HS-27A (cell line): Measurements from ENCODE around the gene KRTAP10-1.
"Not testable (repeated sequence)": the region's sequence is repeated elsewhere in the genome, so short reads cannot be mapped to it uniquely, and the experiment has no call there.

Source experiments
- DNase-seq: peaks from one replicate; pipeline ENCODE4 v3.0.0-alpha.2; 2012; ENCODE audit warnings: low read depth, missing footprints

Gene KRTAP10-1

DNA sequence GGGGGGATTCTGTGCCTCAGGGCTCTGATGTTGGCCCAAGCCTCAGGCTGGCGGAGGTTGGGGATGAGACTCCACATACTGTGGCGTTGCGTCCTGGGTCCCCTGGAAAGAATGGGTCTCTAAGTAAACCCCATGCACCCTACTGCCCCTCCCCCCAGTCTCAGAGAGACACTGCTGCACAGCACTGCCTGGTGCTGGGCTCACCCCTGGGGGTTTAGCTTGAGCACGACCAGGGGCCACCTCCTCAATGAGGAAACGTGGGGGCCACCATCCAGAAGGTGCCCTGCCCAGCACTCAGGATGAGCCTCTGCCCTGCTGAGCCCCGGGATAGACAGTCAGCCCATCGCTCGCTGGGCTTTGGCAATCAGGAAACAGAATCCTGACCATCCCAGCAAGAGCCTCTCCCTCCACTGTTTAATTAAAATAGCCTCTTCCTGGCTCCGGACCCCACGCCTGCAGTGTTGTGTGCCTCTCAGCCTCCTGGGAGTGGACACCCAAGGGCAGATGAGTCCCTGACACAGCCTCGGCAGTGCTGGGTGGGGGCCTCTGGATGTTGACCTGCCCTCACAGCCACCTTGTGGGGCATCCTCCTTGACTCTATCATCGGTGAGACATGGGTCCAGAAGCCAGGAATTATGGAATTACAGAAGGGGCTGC, 30.0 kb upstream of the KRTAP10-1 start:
- DNase-seq = no peak

DNA sequence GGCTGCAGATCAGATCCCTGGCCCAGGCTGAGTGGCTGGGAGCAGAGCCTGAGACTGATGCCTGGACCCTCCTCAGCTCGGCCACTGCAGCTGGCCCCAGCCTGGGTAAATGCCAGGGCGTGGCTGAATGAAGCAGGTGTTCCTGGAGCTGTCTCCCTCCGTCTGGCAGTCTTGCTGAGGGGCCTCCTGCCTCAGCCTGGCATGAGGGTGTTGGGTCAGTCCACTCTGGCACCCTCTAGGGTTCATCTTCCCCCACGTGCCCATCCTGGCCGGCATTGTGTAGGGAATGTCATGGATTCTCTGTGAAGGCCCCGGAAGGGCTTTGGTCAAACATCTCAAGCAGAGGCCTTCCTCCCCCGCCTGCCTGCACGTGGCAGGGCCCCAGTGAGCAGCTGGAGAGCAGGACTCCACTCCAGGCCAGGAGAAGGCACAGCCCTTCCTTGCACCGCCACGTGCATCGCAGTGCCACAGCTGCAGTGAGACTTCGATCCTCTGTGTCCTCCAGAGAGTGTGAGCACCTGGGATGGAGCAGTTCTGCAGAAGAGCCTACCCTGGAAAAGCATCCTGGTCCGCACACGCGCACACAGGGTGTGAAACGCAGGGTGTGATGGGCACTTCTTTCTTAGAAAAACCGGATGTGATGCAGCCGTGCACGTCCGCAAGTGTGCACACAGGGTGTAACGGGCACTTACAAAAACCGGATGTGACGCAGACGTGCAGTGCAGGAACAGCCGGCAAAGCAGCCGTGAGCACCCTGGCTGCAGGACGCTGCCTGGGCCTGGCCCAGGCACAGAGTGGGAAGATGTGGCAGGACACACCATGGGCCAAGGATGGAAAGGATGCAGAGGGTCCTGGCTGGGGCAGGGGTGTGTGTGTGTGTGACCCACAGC, 28.9 kb upstream of the KRTAP10-1 start:
- DNase-seq = no peak

DNA sequence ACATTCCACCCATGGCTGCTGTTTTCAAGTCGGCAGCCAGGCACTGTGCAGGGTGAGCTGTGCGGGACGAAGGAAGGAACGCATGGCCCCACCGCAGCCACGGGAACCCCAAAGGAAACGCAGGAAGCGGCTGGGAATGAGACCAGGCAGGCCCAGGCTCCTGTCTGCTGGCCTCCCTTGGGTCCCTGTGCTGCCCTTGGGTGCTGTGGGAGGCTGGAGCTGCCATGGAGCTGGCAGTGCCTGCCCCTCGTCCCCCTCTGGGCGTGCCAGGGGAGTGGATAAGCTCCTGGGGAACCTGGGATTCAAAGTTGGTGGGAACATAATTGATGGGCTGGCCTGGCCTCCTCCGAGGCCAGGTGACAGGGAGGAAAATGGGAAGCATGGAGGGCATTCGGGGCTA, 28.3 kb upstream of the KRTAP10-1 start:
- DNase-seq = no peak

DNA sequence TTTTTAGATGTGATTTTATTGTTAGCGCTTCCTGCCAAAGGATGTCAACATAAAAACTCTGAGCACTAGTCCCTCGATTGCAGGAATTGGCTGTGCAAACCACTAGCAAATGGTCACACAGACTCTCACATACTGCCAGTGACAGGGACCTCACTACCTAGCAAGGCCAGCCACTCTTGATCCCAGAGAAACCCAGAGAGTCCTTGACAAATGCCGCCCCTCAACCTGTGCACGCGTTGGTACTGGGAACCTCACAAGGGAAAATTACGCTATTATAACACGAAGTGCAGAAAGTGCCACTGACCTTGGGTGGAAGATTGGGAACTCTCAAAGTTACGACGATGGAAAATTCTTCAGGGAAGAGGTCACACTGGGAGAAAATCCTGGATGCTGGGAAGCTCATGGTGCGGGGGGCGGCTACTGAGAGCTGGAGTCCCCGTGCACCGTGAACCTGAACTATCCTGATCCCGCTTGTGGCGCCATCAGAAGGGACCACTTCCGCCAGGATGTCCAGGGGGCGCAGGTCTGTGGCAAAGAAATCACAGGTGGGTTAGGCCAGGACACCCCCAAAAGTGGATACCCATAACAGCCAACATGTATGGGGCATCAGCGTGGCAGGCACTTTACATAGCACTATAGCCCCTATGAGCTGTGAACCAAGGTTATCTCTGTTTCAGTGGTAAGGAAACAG, 27.6 kb upstream of the KRTAP10-1 start:
- no peak for DNase-seq

DNA sequence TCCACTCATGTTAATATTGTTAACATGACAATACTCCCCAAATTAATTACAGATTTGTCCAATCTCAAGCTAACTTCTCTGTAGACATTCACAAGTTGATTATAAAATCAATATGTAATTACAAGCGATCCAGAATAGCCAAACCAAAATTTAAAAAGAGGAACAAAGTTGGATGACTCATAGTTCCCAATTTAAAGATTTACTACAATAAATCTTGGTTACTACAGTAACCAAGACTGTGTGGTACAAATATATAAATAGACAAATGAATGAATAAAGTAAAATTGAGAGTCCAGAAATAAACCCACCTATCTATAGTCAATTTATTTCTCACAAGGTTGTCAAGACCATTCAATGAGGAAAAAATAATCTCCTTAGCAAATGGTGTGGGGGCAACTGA, 26.4 kb upstream of the KRTAP10-1 start:
- DNase-seq = no peak

DNA sequence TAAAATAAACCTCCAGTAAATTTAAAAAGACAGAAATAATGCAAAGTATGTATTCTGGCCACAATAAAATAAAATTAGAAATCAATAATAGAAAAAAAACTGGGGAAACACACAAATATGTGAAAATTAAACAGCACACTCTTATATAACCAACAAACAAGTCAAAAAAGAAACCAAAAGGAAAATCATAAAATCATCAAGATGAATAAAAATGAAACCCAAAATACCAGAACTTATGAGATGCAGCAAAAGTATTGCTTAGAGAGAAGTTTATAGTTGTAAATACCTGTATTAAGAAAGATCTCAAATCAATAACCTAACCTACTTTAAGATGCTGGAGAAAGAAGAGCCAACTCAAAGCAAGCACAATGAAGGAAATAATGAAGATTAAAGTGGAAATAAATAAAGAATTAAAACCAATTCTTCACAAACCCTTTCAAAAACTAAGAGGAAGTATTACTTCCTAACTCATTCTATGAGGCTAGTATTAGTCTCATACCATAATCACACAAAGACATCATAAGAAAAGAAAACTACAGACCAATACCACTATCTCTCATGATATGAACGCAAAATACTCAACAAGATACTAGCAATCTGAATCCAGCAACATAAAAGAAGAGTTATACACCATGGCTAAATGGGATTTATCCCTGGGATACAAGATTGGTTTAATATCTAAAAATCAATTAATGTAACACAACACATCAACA, 25.0 kb upstream of the KRTAP10-1 start:
- DNase-seq = no peak

DNA sequence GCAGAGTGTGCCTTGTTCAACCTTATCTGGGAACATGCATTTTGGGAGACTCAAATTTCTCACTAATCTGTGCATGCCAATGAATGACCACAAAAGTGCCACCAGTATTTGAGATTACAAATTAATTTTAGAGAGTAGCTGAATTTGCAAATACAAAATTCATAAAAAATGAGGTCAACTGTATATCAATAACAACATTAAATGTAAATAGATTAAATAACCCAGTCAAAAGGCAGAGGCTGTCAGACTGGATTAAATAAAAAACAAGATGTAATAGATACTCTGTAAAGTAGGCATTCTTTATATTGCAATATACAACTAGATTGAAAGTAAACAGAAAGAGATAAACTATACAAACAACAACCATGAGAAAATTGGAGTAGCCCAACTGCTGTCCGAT, 24.1 kb upstream of the KRTAP10-1 start:
- DNase-seq = no peak

DNA sequence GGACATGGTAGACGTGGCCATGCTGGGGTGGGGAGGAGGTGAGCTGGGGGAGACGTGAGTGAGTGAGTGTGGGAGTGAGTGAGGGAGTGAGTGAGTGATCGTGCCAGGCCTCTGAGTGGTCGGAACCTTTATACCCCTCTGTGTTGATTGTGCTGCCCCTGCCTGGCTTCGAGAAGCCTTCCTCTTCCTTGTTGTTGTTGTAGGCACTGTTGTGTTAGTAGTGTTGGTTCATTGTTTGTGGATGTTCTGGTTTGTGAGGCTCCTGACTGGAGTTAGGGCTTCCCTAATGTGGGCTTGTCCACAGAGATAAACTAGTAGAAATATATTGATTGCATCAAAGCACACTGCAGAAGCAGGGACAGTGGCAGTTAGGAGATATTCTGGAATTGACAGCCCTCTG, 18.7 kb upstream of the KRTAP10-1 start, which contains the start of gene KRTAP10-3:
KRTAP10-3 (minus strand) TSS at position 101 of the 400 bp plus-strand sequence; CDS start at position 21, 80 bp downstream.
- no peak for DNase-seq

DNA sequence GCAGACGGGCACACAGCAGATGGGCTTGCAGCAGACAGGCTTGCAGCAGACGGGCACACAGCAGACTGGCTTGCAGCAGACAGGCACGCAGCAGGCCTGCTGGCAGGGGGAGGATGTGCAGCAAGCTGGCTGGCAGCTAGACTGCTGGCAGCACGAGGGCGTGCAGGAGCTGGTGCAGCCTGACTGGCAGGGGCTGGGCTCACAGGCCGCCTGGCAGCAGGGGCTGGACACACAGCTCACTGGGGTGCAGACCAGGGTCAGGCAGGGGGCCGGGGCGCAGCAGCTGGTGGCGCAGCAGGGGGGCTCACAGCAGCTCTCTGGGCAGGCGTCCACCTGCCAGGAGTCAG, 18.3 kb upstream of the KRTAP10-1 start:
- DNase-seq = not testable (repeated sequence)

DNA sequence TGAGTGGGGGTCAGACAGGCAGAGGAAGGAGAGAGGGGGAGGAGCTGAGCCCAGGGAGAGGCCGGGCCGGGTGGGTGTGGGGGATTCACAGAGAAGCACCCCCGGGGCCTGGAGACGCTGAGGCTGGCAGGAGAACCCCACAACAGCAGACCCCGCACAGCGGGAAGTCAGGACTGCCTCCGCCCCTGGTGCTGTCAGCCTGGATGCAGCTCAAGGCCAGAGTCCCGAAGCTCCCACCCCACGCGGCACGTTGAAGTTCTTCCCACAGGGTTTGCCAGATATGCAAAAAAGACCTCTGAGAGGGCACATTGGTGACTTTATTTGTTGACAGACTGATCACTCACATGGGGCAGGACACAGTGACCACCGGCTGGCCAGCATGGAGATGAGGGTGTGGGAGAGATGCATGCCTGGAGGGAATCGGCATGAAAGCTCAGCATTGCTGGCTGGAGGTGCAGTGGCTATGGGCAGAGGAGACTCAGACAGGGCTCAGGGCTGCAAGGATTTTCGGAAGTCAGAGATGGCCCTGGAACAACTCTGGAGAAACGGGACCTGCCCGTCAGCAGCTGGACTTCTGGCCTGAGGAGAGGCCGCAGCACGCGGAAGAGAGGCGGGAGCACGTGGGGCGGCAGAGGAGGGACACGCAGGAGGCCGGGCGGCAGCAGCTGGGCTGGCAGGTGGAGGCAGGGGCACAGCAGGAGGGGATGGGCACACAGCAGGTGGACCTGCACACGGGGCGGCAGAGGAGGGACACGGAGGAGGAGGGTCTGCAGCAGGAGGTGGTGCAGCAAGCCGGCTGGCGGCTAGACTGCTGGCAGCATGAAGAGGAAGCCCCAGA, 17.7 kb upstream of the KRTAP10-1 start:
- no peak for DNase-seq

DNA sequence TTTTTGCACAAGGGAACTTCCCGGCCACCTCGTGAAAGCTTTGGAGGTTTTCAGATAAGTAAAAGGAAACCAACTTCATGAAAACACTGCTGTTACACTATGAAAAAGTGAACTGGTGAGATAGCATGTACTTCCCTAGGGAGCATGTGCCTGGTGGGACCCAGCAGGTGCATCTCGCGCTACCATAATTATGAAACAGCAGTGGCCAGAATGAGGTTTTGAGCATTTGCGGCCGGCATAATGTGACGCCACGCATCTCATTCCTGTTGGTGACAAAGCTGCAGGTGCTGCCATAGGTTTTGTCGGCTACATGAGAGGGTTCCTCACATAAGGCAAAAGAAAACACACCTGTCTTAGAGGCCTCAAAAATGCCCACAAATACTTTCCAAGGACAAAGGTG, 16.9 kb upstream of the KRTAP10-1 start:
- no peak for DNase-seq

DNA sequence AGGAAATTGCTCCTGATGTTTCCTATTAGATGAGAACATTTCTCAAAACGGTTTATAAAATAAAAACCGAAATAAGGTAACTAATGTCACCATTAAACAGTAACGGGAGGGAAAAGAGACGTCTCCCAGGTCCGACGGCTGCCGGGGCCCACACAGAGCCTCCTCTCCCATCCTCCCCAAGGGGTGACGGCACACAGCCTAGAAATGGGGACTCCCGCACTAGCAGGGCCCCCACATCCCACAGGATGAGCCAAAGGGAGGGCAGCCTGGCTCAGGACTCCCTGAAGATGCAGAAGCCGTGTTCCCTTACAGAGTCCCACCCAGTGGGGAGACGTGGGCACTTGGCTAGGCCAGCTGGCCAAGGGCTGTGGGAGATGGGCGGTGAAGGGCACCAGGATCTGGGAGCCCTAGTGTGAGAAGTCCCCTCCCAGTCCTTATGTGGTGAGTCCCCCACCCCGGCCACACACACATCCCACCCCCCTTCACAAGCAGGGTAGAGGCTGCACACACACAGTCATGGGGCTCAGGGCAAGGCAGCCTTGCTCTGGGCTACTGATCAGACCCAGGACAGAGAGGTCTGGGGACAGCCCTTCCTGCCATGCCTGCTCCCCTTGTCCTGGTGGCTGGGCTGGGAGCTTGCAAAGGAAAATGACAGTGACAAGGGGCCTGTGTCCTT, 15.3 kb upstream of the KRTAP10-1 start:
- DNase-seq = no peak

DNA sequence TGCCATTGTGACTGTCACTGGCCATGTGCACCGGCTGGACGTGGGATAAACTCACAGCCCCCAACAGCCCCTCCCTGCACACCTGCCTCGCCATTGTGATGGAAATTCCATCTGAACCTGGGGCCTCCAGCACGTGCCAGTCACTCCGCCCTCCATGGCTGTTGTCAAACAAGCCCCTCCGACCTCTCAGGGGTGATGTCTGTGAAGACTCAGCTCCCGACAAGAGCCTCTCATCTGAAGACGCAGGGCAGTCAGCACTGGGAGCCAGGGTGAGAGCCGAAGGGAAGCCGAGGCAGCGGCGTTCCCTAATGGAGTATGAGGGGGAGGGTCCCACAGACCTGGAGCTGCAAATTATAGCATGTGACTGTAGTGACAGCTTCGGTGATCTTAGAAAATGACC, 12.7 kb upstream of the KRTAP10-1 start:
- DNase-seq = no peak

DNA sequence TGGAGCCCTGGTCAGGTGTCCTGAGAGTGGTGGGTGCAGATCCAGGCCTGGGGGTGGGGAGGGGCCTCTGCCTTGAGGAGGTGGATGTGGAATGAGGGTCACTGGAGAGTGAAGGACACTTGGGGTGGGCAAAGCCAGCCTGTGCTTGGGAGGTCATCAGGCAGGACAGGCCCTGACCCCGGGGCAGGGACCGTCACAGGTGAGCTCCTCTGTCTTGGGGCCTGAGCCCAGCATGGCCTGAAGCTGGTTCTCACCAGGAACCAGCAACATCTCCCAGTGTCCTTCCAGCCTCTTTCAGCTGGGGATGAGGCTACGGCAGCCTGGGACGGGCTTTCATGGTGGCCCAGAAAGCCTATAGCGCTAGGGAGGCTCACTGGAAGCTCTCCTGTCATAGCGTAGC, 12.1 kb upstream of the KRTAP10-1 start:
- no peak for DNase-seq

DNA sequence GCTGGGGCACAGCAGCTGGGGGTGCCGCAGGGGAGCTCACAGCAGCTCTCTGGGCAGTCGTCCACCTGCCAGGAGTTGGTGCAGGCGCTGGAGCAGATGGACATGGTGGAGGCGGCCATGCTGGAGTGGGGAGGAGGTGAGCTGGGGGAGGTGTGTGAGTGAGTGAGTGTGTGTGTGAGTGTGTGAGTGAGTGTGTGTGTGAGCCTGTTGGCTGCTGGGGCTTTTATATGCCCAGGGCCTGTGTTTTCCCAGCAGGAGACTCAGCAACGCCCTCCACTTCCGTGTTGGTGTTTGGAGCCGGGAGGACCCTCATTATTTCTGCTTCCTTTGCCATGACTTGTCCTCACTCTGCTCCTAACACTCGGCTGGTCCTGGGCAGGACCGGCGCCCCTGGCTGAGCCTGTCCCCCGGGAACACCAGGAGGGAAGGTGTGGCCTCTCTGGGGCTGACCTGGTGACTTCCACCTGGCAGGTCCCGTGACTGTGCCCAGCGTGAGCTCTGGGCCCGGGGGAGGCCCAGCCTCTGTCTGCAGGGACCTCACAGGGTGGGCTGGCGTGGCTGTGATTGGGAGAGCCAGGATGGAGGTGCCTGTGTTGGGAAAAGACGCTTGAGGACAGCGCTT, 11.5 kb upstream of the KRTAP10-1 start, which contains the start of gene KRTAP10-2:
KRTAP10-2 (minus strand) TSS at position 166 of the 622 bp plus-strand sequence; CDS start at position 119, 47 bp downstream.
- DNase-seq = no peak

DNA sequence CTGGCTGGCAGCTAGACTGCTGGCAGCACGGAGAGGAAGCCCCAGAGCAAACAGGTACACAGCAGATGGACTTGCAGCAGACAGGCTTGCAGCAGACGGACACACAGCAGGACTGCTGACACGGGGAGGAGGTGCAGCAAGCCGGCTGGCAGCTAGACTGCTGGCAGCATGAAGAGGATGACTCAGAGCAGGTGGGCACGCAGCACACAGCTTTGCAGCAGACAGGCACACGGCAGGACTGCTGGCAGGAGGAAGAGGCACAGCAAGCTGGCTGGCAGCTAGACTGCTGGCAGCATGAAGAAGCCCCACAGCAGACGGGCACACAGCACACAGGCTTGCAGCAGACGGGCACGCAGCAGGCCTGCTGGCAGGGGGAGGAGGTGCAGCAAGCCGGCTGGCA, 10.8 kb upstream of the KRTAP10-1 start:
- DNase-seq = no peak

DNA sequence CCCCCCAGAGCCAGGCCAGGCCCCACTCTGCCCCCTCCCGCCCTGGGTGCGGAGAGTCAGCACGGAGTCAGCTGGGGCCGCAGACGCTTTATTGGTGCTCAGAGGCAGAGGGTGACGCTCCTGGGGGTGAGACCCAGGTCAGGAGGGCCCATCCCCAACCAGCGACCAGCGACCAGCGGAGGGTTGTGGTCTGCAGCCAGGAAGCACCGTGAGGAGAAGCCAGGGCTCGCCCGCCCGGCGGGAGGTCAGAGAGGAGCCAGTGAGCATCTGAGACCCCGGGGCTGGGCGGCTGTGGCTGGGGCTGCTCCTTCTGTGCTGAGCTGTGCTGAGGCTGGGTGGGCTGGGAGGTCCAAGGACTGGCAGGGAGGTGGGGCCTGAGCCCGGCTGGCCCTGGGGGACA, 10.3 kb upstream of the KRTAP10-1 start:
- DNase-seq = not testable (repeated sequence)

DNA sequence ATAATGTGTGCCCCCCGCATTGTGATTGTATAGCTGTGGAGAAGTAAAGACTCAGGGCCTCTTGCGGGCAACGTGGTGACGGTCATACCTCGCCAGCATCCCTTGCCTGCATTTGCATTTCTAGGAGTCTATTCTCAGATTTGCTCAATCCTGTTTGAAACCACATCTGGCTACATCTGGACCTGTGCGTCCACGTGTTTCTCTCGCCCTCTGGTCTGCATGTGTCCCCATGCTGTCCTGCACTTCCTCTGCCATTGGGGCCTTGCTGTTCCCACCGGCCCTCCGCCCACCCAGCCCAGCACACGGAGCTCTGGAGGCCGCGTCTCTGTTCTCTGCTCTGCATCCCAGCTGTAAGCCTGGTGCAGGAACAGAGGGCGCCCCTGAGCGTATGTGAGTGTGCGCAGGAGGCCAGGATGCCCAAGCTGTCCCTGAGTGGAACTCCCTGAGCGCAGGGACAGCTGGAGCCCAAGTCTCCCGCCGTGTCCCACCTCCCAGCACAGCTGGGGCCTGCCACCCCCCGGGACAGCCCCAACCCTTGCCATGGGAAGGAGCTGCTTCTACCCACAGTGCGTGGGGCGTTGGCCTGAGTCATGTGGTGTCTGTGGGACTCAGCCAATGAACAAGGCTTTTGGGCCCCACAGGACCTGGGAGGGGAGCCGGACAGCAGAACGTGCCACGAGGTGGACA, 9.7 kb upstream of the KRTAP10-1 start:
- DNase-seq = no peak

DNA sequence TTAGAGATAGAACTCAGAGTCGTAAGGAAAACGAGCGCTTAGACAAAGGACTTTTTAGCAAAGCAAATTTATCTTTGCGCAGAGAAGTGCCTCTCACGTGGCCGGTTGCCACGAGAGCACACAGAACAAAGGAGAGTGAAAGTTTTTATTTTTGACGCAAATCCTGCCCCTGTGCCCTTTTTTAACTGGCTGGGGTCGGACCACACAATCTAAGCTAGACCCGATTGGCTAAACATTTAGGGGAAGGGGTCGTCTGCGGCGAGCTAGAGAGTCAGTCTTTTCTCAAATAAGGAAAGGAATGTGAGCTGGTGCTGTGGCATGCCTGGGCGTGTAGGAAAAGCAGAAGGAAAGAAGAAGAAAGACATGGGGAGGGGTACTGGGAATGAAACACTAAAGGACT, 8.9 kb upstream of the KRTAP10-1 start:
- DNase-seq = no peak

DNA sequence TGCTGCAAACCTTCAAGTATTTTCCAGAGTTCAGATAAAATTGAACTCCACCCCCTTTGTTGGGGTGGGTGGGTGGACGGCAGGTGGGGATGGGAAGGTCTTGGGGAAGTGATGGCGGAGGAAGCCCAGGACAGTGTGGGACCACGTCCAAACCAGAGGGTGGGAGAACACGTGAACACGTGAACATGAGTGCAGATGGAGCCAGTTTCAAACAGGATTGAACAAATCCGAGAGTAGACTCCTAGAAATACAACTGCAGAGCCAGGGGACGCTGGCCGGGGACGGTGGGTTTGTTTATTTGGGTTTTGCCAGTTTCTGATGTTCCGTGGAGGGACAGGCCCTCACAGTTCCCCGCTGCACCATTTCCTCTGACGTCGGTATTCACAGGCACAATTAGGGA, 8.4 kb upstream of the KRTAP10-1 start:
- no peak for DNase-seq
